Measurements from ENCODE around the gene CAPZA1. TPM values are rescaled to one million over a fixed set of nuclear protein-coding genes. Genes with fewer than 3 reads are reported as not detected.

Gene CAPZA1
- total and polyA plus RNA-seq, 10 of the 15 experiments (the other 5 are each of a cell fraction or from before 2014, with no cell fraction given) = 187 to 886 (median 278) TPM

GRCh38 chr1:112714313-112715263 is 95.0 kb downstream of the CAPZA1 start:
- Histone ChIP-seq H3K4me2 (ENCODE audit: control insufficient read depth, insufficient read depth) (peak overlapping the region; percentile 98), H3K27me3 (replicated peaks in 1 of 2; ENCODE audit: control insufficient read depth in 2 of 2, insufficient read depth in 2 of 2, low read length in 1 of 2) (peaks cover 0 to 2% of the 10 kb centered on the region in 2 experiments; a peak in 1 of 4 replicates), H3K9ac (ENCODE audit: control insufficient read depth, insufficient read depth, low read length) (peak overlapping the region; percentile 31; the same call in 1 of the 2 replicates), H3K79me2 (ENCODE audit: control insufficient read depth, insufficient read depth, low read length) (no peaks in the 10 kb centered on the region), H3K27ac (ENCODE audit: control insufficient read depth, insufficient read depth) (no peak overlapping the region), H3K36me3 (ENCODE audit: control insufficient read depth in 2 of 2, insufficient read depth in 2 of 2, low read length in 1 of 2) (no peaks in the 10 kb centered on the region), H4K20me1 (ENCODE audit: control insufficient read depth, insufficient read depth) (0 out of 2 replicates have a peak, but pooled peaks cover 3% of the 10 kb centered on the region), H3K4me3 (peak overlapping the region; percentile 79), H2AFZ (ENCODE audit: control insufficient read depth, low read depth, low read length) (peak overlapping the region; percentile 62), H3K9me3 (replicated peaks; ENCODE audit: control insufficient read depth, insufficient read depth, low read length) (no peaks in the 10 kb centered on the region), H3K4me1 (ENCODE audit: control insufficient read depth, insufficient read depth, low read length) (peaks cover 22% of the 10 kb centered on the region)
- FAIRE-seq (no peak), ATAC-seq (peak; percentile 31), DNase-seq (ENCODE audit: low read depth, low spot score) (no peak)
- TF ChIP-seq DPF2 (IDR thresholded peaks at IDR 0.05) (peak; percentile 33), IKZF1 (conservative IDR thresholded peaks at IDR 0.05) (peak; percentile 9; the same call in 1 of the 2 replicates), NKRF (conservative IDR thresholded peaks at IDR 0.05) (0 out of 2 replicates have a peak, but pooled peaks have one; percentile 33), USF2 (IDR thresholded peaks at IDR 0.05; ENCODE audit: borderline replicate concordance, low read depth, low read length) (no peak), TCF12 (IDR thresholded peaks at IDR 0.05; ENCODE audit: low read depth, low read length) (0 out of 2 replicates have a peak, but pooled peaks have one; percentile 37), SMARCA5 (IDR thresholded peaks at IDR 0.05) (peak; percentile 74; the same call in 1 of the 2 replicates), RELB (IDR thresholded peaks at IDR 0.05; ENCODE audit: low read depth) (no peak), HDGF (IDR thresholded peaks at IDR 0.05) (no peak), LARP7 (IDR thresholded peaks at IDR 0.05) (peak; percentile 22; the same call in 1 of the 2 replicates), PAX5 (IDR thresholded peaks at IDR 0.05; ENCODE audit: borderline replicate concordance, low read depth, low read length) (peak; percentile 28; the same call in 1 of the 2 replicates), HDAC6 (IDR thresholded peaks at IDR 0.05; ENCODE audit: unreplicated experiment) (peak; percentile 24), IRF3 (IDR thresholded peaks at IDR 0.05) (no peak), ZNF217 (IDR thresholded peaks at IDR 0.05) (no peak), NR2C1 (IDR thresholded peaks at IDR 0.05) (no peak), IKZF2 (IDR thresholded peaks at IDR 0.05) (no peak), SRF (IDR thresholded peaks at IDR 0.05; ENCODE audit: low read depth in 2 of 2, low read length in 2 of 2) (no peak), ZNF622 (IDR thresholded peaks at IDR 0.05) (no peak)
- no TSS peak for BruUV-seq (replicated peaks)
- intact Hi-C loops (cut with micrococcal nuclease; ENCODE audit: unreplicated experiment) = loop anchor here (2.0 to 10.0 kb wide), 6 partner anchors 96 to 963 kb away; partner anchors contain the start of genes CAPZA1, MAGI3 and ST7L
- ChIA-PET RAD21 (ENCODE audit: unreplicated experiment) (interaction anchor here (0.7 to 8.6 kb wide), 29 partner anchors 10 to 362 kb away, joined by 3 to 192 read pairs (median 6); partner anchors contain the start of genes CAPZA1, CTTNBP2NL, LRIG2 and MOV10), POLR2A (interaction anchor here (0.5 to 1.7 kb wide), 16 partner anchors 10 to 358 kb away, joined by 3 to 9 read pairs (median 5); partner anchors contain the start of genes CAPZA1, CTTNBP2NL, LRIG2 and ST7L), CTCF (interaction anchor here (0.6 to 10.8 kb wide), 32 partner anchors 9 to 964 kb away, joined by 3 to 428 read pairs (median 6); partner anchors contain the start of genes LRIG2 and MOV10), SMC1A (ENCODE audit: uncharacterized antibody, unreplicated experiment) (interaction anchor here (1.0 to 8.7 kb wide), 13 partner anchors 10 to 358 kb away, joined by 3 to 178 read pairs (median 10); partner anchors contain the start of genes LRIG2, MOV10 and ST7L)
- WGBS (ENCODE audit: insufficient coverage, insufficient replicate concordance, low lambda C conversion rate, missing lambda C conversion rate) = 2% methylated on average over 48 of the region's 86 CpGs
- in situ Hi-C loops (cut with MboI) = loop anchor here (5.0 kb wide), 2 partner anchors 93 to 328 kb away; no protein-coding TSS in a partner anchor
